H1 (cell line): ENCODE results near the gene NTMT1. TPM values are rescaled to one million over a fixed set of nuclear protein-coding genes. Genes with fewer than 3 reads are reported as not detected.

Source experiments
- CTCF ChIA-PET: fragments of 300-600 bp; sonication (Branson Sonifier 250); formaldehyde crosslinking; loops from one replicate; lab custom pipeline; 2021; ENCODE audit not compliant: partially characterized antibody; lab: Charles Lee
- POLR2A ChIA-PET: fragments of 300-600 bp; sonication (Branson Sonifier 250); formaldehyde crosslinking; loops from one replicate; lab custom pipeline; 2021; ENCODE audit warnings: inconsistent platforms; ENCODE audit not compliant: partially characterized antibody; lab: Charles Lee
- DNase-seq, 2 experiments: peaks; one replicate each; pipeline versions ENCODE4 v3.0.0 to v3.0.0-alpha.2; 2010 to 2022; ENCODE audit warnings: low spot score in 2 of 2, low read depth in 1 of 2, mixed read lengths in 1 of 2
- FAIRE-seq: peaks from 2 replicates; lab custom pipeline; 2011; peaks lifted over from hg19 to GRCh38; lab: Jason Lieb, UNC
- H2AFZ ChIP-seq: 2 replicates; pipeline ENCODE4 v1.8.1; 2012; ENCODE audit warnings: low read length, inconsistent platforms
- H2AK5ac ChIP-seq: 2 replicates; pipeline ENCODE4 v1.6.1; 2013; ENCODE audit warnings: low read depth, low read length
- H2BK120ac ChIP-seq: replicated peaks from 2 replicates; pipeline ENCODE3; 2013; ENCODE audit warnings: low read depth, low read length, inconsistent platforms
- H2BK12ac ChIP-seq: 2 replicates; pipeline ENCODE4 v1.6.1; 2013; ENCODE audit warnings: low read depth, low read length
- H2BK15ac ChIP-seq: 2 replicates; pipeline ENCODE4 v1.6.1; 2013; ENCODE audit warnings: low read length
- H2BK20ac ChIP-seq: 2 replicates; pipeline ENCODE4 v1.6.1; 2013; ENCODE audit warnings: low read length
- H2BK5ac ChIP-seq: 2 replicates; pipeline ENCODE4 v1.6.1; 2013; ENCODE audit warnings: low read depth, low read length
- H3K14ac ChIP-seq: 2 replicates; pipeline ENCODE4 v1.6.1; 2013; ENCODE audit warnings: inconsistent platforms; ENCODE audit not compliant: insufficient read length
- H3K18ac ChIP-seq: 2 replicates; pipeline ENCODE4 v1.6.1; 2013; ENCODE audit warnings: low read length; ENCODE audit errors: extremely low read depth
- H3K23ac ChIP-seq: 2 replicates; pipeline ENCODE4 v1.6.1; 2013; ENCODE audit warnings: inconsistent platforms; ENCODE audit not compliant: insufficient read length
- H3K23me2 ChIP-seq: 2 replicates; pipeline ENCODE4 v1.6.1; 2013; ENCODE audit warnings: low read depth, low read length
- H3K27ac ChIP-seq: 2 replicates; pipeline ENCODE4 v1.6.1; 2011; ENCODE audit warnings: low read depth, low read length, inconsistent platforms
- H3K27me3 ChIP-seq, 4 experiments: replicated peaks in 1 of 4; 1 replicate in 1 of 4; 2 replicates in 3 of 4; pipeline versions ENCODE4 v1.6.1 to v1.8.1; 2011 to 2013; ENCODE audit warnings: low read length in 3 of 4, mild to moderate bottlenecking in 3 of 4, inconsistent platforms in 2 of 4, mixed read lengths in 2 of 4, moderate library complexity in 1 of 4; ENCODE audit not compliant: control insufficient read depth in 3 of 4, insufficient read depth in 3 of 4; ENCODE audit errors: extremely low read depth in 1 of 4
- H3K36me3 ChIP-seq, 4 experiments: 2 replicates each; pipeline versions ENCODE4 v1.6.1 to v1.8.1; 2011 to 2013; ENCODE audit warnings: mild to moderate bottlenecking in 4 of 4, low read length in 3 of 4, moderate library complexity in 2 of 4, control low read depth in 1 of 4, inconsistent platforms in 1 of 4; ENCODE audit not compliant: insufficient read depth in 4 of 4, control insufficient read depth in 2 of 4
- H3K4ac ChIP-seq: replicated peaks from 2 replicates; pipeline ENCODE3; 2013; ENCODE audit warnings: low read length, low read depth, mixed read lengths, inconsistent platforms; ENCODE audit not compliant: insufficient read length
- H3K4me1 ChIP-seq, 4 experiments: replicated peaks in 1 of 4; 1 replicate in 1 of 4; 2 replicates in 3 of 4; pipeline versions ENCODE4 v1.6.1 to v1.8.1; 2011 to 2013; ENCODE audit warnings: low read length in 3 of 4, inconsistent platforms in 2 of 4, mixed read lengths in 1 of 4; ENCODE audit not compliant: insufficient read depth in 4 of 4, control insufficient read depth in 3 of 4
- H3K4me2 ChIP-seq, 2 experiments: 2 replicates each; pipeline versions ENCODE4 v1.6.1 to v1.8.1; 2011 to 2013; ENCODE audit warnings: low read depth in 2 of 2, low read length in 2 of 2, control low read depth in 1 of 2, inconsistent platforms in 1 of 2, mild to moderate bottlenecking in 1 of 2; ENCODE audit not compliant: insufficient read depth in 1 of 2
- H3K4me3 ChIP-seq, 4 experiments: fragments of 200-600, 300-600 bp in 1 of 4; sonication (generic), shearing (Covaris generic), sonication (Bioruptor Twin) in 1 of 4; 2 replicates each; pipeline versions ENCODE4 v1.5.1 to v1.8.1; 2011 to 2016; ENCODE audit warnings: low read length in 4 of 4, low read depth in 3 of 4, control low read depth in 2 of 4, inconsistent platforms in 2 of 4, mild to moderate bottlenecking in 2 of 4, mixed read lengths in 1 of 4, moderate library complexity in 1 of 4; ENCODE audit not compliant: insufficient read depth in 2 of 4; ENCODE audit errors: extremely low read depth in 1 of 4
- H3K56ac ChIP-seq: replicated peaks from 2 replicates; pipeline ENCODE3; 2013; ENCODE audit warnings: low read depth, mild to moderate bottlenecking, mixed read lengths, low read length, inconsistent platforms; ENCODE audit not compliant: insufficient read length
- H3K79me1 ChIP-seq: 2 replicates; pipeline ENCODE4 v1.6.1; 2013; ENCODE audit warnings: low read depth, low read length, control low read depth
- H3K79me2 ChIP-seq, 2 experiments: 2 replicates each; pipeline versions ENCODE4 v1.6.1 to v1.8.1; 2012 to 2013; ENCODE audit warnings: low read length in 2 of 2, mild to moderate bottlenecking in 2 of 2, inconsistent platforms in 1 of 2; ENCODE audit not compliant: insufficient read depth in 2 of 2, control insufficient read depth in 1 of 2
- H3K9ac ChIP-seq, 4 experiments: replicated peaks in 1 of 4; 1 replicate in 1 of 4; 2 replicates in 3 of 4; pipeline versions ENCODE4 v1.6.1 to v1.8.1; 2011 to 2013; ENCODE audit warnings: low read depth in 3 of 4, low read length in 3 of 4, control low read depth in 2 of 4, mild to moderate bottlenecking in 2 of 4, moderate library complexity in 2 of 4, inconsistent platforms in 1 of 4; ENCODE audit errors: extremely low read depth in 1 of 4
- H3K9me3 ChIP-seq, 2 experiments: 2 replicates each; pipeline versions ENCODE4 v1.6.1 to v1.8.1; 2012 to 2013; ENCODE audit warnings: mild to moderate bottlenecking in 2 of 2, moderate library complexity in 2 of 2, control low read depth in 1 of 2, inconsistent platforms in 1 of 2, low read depth in 1 of 2, low read length in 1 of 2, mixed read lengths in 1 of 2; ENCODE audit not compliant: insufficient read depth in 2 of 2
- H4K20me1 ChIP-seq, 2 experiments: replicated peaks in 1 of 2; 2 replicates each; pipeline versions ENCODE3 to v1.8.1; 2011 to 2013; ENCODE audit warnings: inconsistent platforms in 2 of 2, low read length in 2 of 2, mild to moderate bottlenecking in 1 of 2; ENCODE audit not compliant: insufficient read depth in 2 of 2, control insufficient read depth in 1 of 2
- H4K5ac ChIP-seq: 2 replicates; pipeline ENCODE4 v1.6.1; 2013; ENCODE audit warnings: low read length, low read depth, mixed read lengths, inconsistent platforms; ENCODE audit not compliant: insufficient read length
- H4K8ac ChIP-seq: 2 replicates; pipeline ENCODE4 v1.8.0; 2013; ENCODE audit warnings: mild to moderate bottlenecking, moderate library complexity, low read length, inconsistent platforms; ENCODE audit not compliant: insufficient read depth; ENCODE audit errors: extremely low read depth
- H4K91ac ChIP-seq: replicated peaks from 2 replicates; pipeline ENCODE3; 2013; ENCODE audit warnings: low read length, mixed read lengths, inconsistent platforms; ENCODE audit not compliant: insufficient read length
- ASH2L ChIP-seq: fragments of 200-600, 300-600 bp; sonication (generic); IDR thresholded peaks from one replicate; pipeline ENCODE4 v1.7.1; 2017; ENCODE audit warnings: low read length
- CHD2 ChIP-seq: IDR thresholded peaks from 2 replicates; pipeline ENCODE4 v1.6.1; 2012; ENCODE audit warnings: low read length, improper control_type of control experiment
- GABPA ChIP-seq: IDR thresholded peaks from 2 replicates; pipeline ENCODE4 v1.6.1; 2011; ENCODE audit warnings: mild to moderate bottlenecking, low read length, moderate library complexity, borderline replicate concordance; ENCODE audit not compliant: insufficient read depth
- HDAC2 ChIP-seq, 2 experiments: fragments of 300-600 bp in 1 of 2; sonication (generic) in 1 of 2; IDR thresholded peaks; 2 replicates each; pipeline ENCODE4 v1.6.1; 2011 to 2012; ENCODE audit warnings: low read depth in 2 of 2, low read length in 2 of 2, mild to moderate bottlenecking in 2 of 2, moderate library complexity in 2 of 2, borderline replicate concordance in 1 of 2, inconsistent platforms in 1 of 2
- JUND ChIP-seq: IDR thresholded peaks from 2 replicates; pipeline ENCODE4 v1.6.1; 2011; ENCODE audit warnings: mild to moderate bottlenecking, improper control_type of control experiment, low read length
- NANOG ChIP-seq: IDR thresholded peaks from 2 replicates; pipeline ENCODE4 v1.6.1; 2011; ENCODE audit warnings: low read length, low read depth, mild to moderate bottlenecking, inconsistent platforms; ENCODE audit not compliant: insufficient read depth, poor library complexity, severe bottlenecking
- NRF1 ChIP-seq: IDR thresholded peaks from 2 replicates; pipeline ENCODE4 v1.6.1; 2011; ENCODE audit warnings: mild to moderate bottlenecking, low read depth, low read length, improper control_type of control experiment
- RBBP5 ChIP-seq: IDR thresholded peaks from 2 replicates; pipeline ENCODE4 v1.7.1; 2012; ENCODE audit warnings: low read depth, mild to moderate bottlenecking, inconsistent platforms, low read length, moderate library complexity, borderline replicate concordance
- SIN3A ChIP-seq, 2 experiments: IDR thresholded peaks in 1 of 2; conservative IDR thresholded peaks in 1 of 2; 2 replicates each; pipeline ENCODE4 v1.6.1; 2011 to 2012; ENCODE audit warnings: low read length in 2 of 2, improper control_type of control experiment in 1 of 2, low read depth in 1 of 2, mild to moderate bottlenecking in 1 of 2
- SUZ12 ChIP-seq: fragments of 200-600 bp; sonication (generic); IDR thresholded peaks from 2 replicates; pipeline ENCODE4 v1.6.1; 2012; ENCODE audit warnings: mild to moderate bottlenecking, inconsistent platforms, low read length, moderate library complexity, mixed read lengths
- WGBS, 2 experiments: shearing (Covaris generic) in 1 of 2; methylation state at CpG; one replicate each; pipeline versions ENCODE4 v1.1.6 to v1.1.7; 2013 to 2015; ENCODE audit warnings: low lambda C conversion rate in 2 of 2, mixed read lengths in 2 of 2, inconsistent platforms in 1 of 2, low coverage in 1 of 2, missing lambda C conversion rate in 1 of 2; ENCODE audit not compliant: insufficient replicate concordance in 2 of 2, insufficient coverage in 1 of 2, insufficient read length in 1 of 2; ENCODE audit errors: extremely low coverage in 1 of 2, missing lambda C conversion rate in 1 of 2; 5-methylcytosine and 5-hydroxymethylcytosine counted together
- polyA plus RNA-seq, 7 experiments: library from polyadenylated mRNA; depleted of rRNA in 3 of 7; stranded (reverse) in 5 of 7; unstranded in 2 of 7; fragments of >200 nt in 5 of 7; fragments of 200-250 nt in 2 of 7; gene quantifications; 1 replicate in 5 of 7; 2 replicates in 1 of 7; 4 replicates in 1 of 7; pipeline versions ENCODE4 v1.2.1 to v1.2.3, GENCODE V29; 2011 to 2013; ENCODE audit warnings: missing spikeins in 2 of 7, mixed read lengths in 2 of 7
- total RNA-seq: library from RNA; stranded (reverse); fragmentation: NEBNext Ultra II Directional; extraction: Animal tissue kit (Norgen Biotek cat#: 25700); gene quantifications from 2 replicates; pipeline ENCODE4 v1.2.1, GENCODE V29; 2021

The NTMT1 gene
- total and polyA plus RNA-seq, 2 of the 8 experiments (the other 6 are each of a cell fraction or from before 2014, with no cell fraction given), result 66.8 to 70.2 TPM

GRCh38 chr9:129596541-129597331 is 29.2 kb upstream of the NTMT1 start:
- peaks cover 0 to 26% (median 16%) of the 10 kb centered on the region in 4 experiments; a peak in 6 of 7 replicates for H3K4me1 ChIP-seq
- H2BK5ac ChIP-seq, result peak overlapping the region; percentile 96; the same call in 1 of the 2 replicates
- peak overlapping the region; percentile 81 to 98 for H3K4me2 ChIP-seq
- H3K4ac ChIP-seq, result peak overlapping the region; percentile 61
- H4K20me1 ChIP-seq, result no peaks in the 10 kb centered on the region
- no peak overlapping the region for H3K23ac ChIP-seq
- peak overlapping the region; percentile 42 for H3K56ac ChIP-seq
- FAIRE-seq (no peak), DNase-seq (peak in 1 of 2 experiments; percentile 85)
- no peaks in the 10 kb centered on the region for H3K79me1 ChIP-seq
- H3K36me3 ChIP-seq, result no peaks in the 10 kb centered on the region
- peak overlapping the region; percentile 100 for H3K18ac ChIP-seq
- peak overlapping the region; percentile 83; the same call in 1 of the 2 replicates for H4K8ac ChIP-seq
- whole genome bisulfite sequencing, 2 experiments, result 4% methylated on average over 19 of the region's 33 CpGs; no CpG with 5 or more reads in 1 of the 2 experiments
- H2BK12ac ChIP-seq, result peak overlapping the region; percentile 75; the same call in 1 of the 2 replicates
- H3K79me2 ChIP-seq, result no peaks in the 10 kb centered on the region
- H3K4me3 ChIP-seq, result peak overlapping the region; percentile 55 to 70 (median 60)
- H3K9me3 ChIP-seq, result no peaks in the 10 kb centered on the region
- peaks cover 11% of the 10 kb centered on the region; the same call in 1 of the 2 replicates for H3K23me2 ChIP-seq
- H4K91ac ChIP-seq, result peak overlapping the region; percentile 92
- H2BK15ac ChIP-seq, result peak overlapping the region; percentile 81; the same call in 1 of the 2 replicates
- H2BK120ac ChIP-seq, result no peak overlapping the region
- POLR2A ChIA-PET, result interaction anchor here (0.5 to 2.5 kb wide), 17 partner anchors 9 to 545 kb away, joined by 3 to 8 read pairs (median 5); partner anchors contain the start of gene IER5L
- peak overlapping the region; percentile 72; the same call in 1 of the 2 replicates for H2BK20ac ChIP-seq
- CTCF ChIA-PET, result interaction anchor here (0.7 to 3.6 kb wide), 21 partner anchors 9 to 465 kb away, joined by 3 to 12 read pairs (median 4); no protein-coding TSS in a partner anchor
- H3K14ac ChIP-seq, result no peak overlapping the region
- peak overlapping the region; percentile 48; the same call in 1 of the 2 replicates for H2AFZ ChIP-seq
- peak overlapping the region; percentile 46 for H4K5ac ChIP-seq
- H3K27me3 ChIP-seq, result peaks cover 0 to 29% (median 18%) of the 10 kb centered on the region in 4 experiments; a peak in 6 of 7 replicates
- no peak overlapping the region for H3K27ac ChIP-seq
- no peak overlapping the region; a peak in 2 of 7 replicates for H3K9ac ChIP-seq
- H2AK5ac ChIP-seq, result no peak overlapping the region
- no peak for TF ChIP-seq GABPA
- no peak for TF ChIP-seq CHD2
- no peak for TF ChIP-seq NANOG
- no peak for TF ChIP-seq ASH2L
- no peak for TF ChIP-seq RBBP5
- TF ChIP-seq SUZ12, result no peak
- TF ChIP-seq NRF1, result no peak
- TF ChIP-seq HDAC2 (IDR thresholded peaks at IDR 0.05; ENCODE audit: borderline replicate concordance in 1 of 2, low read depth in 2 of 2, low read length in 2 of 2), result peak; percentile 70 to 72; a peak in 1 of 4 replicates
- no peak for TF ChIP-seq JUND
- TF ChIP-seq SIN3A (conservative IDR thresholded peaks at IDR 0.05 in 1 of 2, IDR thresholded peaks at IDR 0.05 in 1 of 2; ENCODE audit: low read depth in 1 of 2, low read length in 2 of 2), result no peak; a peak in 1 of 4 replicates
